ENCODE data around the gene HTT.

Gene HTT

GRCh38 chr4:3239998-3240920 lies 165.8 kb downstream of the HTT start:
- no peak for FAIRE-seq

GRCh38 chr4:3240936-3241522 lies 166.5 kb downstream of the HTT start:
- no peak for FAIRE-seq

DNA sequence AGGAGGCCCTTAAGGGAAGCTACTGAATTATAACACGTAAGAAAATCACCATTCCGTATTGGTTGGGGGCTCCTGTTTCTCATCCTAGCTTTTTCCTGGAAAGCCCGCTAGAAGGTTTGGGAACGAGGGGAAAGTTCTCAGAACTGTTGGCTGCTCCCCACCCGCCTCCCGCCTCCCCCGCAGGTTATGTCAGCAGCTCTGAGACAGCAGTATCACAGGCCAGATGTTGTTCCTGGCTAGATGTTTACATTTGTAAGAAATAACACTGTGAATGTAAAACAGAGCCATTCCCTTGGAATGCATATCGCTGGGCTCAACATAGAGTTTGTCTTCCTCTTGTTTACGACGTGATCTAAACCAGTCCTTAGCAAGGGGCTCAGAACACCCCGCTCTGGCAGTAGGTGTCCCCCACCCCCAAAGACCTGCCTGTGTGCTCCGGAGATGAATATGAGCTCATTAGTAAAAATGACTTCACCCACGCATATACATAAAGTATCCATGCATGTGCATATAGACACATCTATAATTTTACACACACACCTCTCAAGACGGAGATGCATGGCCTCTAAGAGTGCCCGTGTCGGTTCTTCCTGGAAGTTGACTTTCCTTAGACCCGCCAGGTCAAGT lies 167.5 kb downstream of the HTT start:
- no peak for FAIRE-seq

DNA sequence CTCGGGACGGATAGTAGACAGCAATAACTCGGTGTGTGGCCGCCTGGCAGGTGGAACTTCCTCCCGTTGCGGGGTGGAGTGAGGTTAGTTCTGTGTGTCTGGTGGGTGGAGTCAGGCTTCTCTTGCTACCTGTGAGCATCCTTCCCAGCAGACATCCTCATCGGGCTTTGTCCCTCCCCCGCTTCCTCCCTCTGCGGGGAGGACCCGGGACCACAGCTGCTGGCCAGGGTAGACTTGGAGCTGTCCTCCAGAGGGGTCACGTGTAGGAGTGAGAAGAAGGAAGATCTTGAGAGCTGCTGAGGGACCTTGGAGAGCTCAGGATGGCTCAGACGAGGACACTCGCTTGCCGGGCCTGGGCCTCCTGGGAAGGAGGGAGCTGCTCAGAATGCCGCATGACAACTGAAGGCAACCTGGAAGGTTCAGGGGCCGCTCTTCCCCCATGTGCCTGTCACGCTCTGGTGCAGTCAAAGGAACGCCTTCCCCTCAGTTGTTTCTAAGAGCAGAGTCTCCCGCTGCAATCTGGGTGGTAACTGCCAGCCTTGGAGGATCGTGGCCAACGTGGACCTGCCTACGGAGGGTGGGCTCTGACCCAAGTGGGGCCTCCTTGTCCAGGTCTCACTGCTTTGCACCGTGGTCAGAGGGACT lies 168.8 kb downstream of the HTT start:
- no peak for FAIRE-seq

DNA sequence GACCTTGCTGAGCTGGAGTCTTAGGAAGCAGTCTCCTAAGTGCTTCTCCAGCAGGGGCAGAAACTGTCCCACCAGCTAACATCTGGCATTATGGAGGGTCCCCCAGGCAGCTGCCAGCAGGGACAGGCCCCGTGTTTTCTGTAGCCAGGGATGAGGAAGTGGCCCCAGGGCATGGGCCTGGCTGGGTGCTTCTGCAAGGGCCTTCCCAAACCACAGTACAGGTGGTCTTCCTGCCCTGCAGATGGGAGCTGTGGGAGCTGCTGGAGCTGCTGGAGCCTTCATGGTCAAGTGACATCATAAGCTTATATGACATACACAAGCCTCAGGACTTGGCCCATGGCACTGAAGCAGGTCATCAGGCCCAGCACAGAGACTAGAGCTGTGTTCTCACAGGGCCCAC lies 169.5 kb downstream of the HTT start:
- no peak for FAIRE-seq

DNA sequence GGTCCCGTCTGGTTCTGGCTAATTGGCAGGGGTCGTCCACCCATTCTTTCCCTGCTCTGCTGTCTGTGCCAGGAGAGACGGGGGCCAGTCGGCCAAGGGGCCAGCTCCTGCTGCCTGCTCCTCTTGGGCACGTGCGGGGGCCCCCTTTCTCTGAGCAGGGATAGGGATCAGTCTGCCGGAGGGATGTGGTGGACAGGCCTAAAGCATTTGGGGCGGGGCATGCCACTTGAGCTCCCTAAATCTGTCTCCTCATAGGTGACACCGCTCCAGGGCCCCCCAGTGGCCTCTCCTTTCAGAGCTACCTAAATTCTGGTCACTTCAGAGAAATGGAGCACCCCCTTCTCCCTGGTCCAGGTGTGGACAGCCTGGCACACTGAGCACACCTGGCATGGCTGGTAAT lies 170.3 kb downstream of the HTT start:
- FAIRE-seq: no peak

DNA sequence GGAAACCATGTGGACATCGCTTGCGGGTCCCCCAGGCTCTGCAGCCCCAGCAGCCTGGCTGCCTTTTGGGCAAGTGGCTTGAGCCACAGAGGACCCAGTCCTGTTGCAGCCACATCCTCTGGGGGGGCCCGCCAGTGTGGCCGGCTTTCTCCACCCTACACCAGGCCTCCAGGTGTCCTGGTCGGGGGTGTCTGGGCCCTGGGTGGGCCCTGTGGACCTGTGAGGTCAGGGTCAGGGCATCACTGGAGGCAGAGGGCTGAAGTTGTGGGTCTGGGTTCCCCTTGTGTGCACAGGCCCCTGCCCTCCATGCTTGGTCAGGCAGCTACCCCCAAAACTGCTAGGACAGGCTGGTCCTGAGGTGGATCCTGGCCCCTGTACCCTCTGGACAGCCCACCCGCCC lies 171.2 kb downstream of the HTT start:
- FAIRE-seq: no peak

DNA sequence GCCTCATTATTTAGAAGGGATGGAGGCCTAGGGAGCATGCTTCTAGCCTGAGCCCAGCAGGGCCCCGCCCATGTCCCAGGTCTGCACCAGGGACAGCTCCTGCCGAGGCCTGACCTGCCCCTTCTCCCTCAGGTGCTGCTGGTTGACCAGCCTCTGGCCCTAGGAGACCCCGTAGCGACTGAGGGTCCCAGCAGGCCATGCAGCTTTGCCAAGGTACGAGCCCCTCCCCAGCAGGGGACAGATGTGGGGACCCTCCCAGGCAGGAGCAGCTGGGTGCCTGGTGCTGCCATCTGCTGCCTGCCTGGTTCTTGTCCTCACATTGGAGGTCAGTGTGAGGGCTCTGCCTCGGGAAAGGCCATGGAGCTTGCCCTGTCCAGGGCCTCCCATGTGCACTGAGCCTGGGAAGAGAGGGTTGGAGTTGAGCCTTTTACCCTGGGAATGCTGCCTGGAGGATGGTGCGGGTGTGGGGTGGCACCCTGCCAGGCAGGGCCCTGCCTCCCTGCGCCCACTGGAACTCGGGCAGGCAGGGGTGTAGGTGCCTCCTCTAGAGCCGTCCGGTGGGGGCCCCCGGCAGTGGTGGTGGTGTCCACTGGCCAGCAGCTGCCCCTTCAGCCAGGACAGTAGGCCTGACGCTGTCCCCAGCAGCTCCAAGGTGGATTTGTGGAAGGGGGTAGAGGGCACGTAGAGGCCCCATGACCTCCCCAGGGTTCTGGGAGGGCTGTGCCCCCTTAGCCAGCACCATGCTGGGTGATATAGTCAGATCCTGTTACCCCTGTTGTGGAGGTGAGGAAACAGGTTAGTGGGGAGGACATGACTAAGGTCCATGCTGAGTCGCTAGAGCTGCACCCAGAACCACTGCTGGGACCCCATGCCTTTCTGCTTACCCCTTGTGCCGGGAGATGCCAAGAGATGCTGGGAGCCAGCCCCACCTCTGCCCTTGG lies 172.2 kb downstream of the HTT start:
- no peak for FAIRE-seq

DNA sequence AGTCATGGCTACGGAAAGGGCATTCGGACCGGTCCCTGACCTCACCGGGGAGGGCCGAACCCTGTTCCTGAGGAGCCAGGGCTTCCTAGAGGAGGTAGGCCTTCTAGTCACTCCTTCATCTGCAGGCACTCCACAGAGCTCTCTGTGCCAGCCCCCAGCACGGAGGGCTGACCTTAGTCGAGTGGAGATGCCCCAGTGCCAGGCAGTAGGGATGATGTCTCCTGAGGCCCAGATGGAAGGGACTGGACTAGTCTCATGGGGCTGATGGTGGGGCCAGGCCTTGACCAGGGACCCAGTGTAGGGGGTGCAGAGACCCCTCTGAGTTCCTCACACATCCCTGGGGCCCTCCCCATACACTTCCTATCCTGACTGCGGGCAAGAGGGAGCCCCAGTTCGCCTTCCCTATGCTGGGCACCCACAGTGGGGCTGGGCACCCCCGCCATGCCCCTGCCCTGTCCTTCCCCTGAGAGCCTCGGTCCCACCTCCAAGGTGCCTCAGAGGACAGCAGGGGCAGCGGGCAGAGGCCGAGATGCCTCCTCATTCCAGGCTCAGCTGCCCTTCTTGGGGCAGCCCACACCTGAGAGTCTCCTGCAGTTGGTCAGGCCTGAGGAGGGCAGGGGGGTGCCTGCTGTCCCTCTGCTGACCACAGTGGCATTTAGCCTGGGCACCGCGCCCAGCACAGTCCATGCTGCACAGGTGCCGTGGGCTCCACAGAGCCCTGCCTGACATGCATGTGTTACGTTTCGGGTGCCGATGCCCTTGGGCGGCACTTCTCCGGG lies 173.1 kb downstream of the HTT start:
- no peak for FAIRE-seq

- FAIRE-seq: no peak
Observed at GRCh38 chr4:3248178-3248480, 173.6 kb downstream of the HTT start.

GRCh38 chr4:3248811-3249661 lies 174.6 kb downstream of the HTT start, which contains the start of gene MSANTD1:
Gene MSANTD1 (plus strand): TSS chr4:3249159. CDS start chr4:3249223, 64 bp downstream.
- FAIRE-seq: no peak

GRCh38 chr4:3249711-3250437 lies 175.4 kb downstream of the HTT start:
- FAIRE-seq: no peak

DNA sequence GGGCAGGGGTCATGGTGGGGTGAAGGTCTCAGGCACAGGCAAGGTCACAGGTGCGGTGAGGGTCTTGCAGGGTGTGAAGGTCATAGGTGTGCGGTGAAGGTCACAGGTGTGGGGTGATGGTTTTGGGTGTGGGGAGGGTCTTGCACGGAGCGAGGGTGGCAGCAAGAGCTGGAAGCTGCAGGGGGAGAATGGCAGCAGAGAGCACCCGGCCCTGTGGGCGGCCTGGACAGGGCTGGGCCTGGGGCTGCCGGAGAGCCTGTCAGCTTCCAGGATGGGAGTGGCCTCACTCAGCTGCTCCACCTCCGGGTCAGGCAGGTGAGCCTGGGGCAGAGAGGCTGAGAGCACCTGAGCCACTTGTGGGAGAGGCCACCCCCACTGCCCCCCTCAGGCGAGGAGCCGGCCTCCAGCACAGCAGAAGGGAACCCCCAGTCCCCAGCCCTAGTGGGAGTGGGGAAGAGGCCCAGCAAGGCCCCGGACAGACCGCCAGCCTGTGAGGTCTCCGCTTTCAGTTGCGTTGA lies 176.0 kb downstream of the HTT start:
- no peak for FAIRE-seq

GRCh38 chr4:3250956-3251690 lies 176.6 kb downstream of the HTT start:
- no peak for FAIRE-seq

DNA sequence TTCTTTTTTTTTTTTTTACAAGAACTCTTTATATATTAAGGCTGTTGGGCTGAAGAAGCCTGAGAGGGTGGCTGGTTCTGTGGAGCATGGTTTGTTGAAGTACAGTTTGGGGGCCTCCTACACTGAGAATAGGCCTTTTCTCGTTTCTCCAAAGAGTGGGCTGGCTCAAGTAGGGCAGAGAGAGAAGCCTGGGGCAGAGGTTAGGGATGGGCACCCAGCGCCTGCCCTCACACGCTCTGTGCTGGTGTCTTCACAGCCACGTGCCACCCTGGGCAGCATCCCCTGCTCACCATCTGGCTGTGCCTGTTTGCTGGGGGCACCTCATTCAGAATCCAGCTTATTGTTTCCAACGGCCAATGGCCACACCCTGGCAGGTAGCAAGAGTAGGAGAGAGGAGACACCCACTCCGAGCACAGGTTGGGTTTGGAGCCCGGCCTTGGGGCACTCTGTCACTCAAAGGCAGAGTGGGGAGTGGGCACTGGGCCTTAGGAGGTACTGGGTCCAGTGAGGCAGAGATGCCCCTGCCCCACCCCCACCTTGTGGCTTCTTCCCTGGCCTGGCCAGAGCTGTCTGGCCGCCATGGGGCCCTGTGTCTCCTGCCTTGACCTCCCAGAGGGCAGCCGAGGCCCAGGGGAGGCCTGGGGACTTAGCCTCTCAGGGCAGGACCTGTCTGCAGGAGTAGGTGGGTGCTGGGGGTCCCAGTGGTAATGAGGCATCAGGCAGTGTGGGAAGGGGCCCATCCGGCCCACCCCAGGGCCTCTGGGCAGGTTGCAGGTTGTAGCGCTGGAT lies 177.4 kb downstream of the HTT start:
- no peak for FAIRE-seq

DNA sequence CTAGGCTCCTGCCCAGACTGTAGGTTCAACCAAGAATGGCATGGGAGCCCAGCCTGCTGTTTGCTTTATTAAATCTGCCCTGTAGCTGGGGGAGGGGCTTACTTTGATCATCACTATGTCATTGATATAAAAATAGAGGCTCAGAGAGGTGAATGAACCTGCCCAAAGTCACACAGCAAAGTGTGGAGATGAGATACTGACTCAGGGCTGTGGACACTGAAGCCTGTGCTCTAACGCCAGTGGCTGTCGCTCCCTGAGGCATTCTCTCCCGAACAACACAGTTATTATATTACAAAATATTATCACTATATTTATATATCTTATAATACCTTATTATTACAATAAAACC lies 178.0 kb downstream of the HTT start:
- no peak for FAIRE-seq

GRCh38 chr4:3252831-3253641 lies 178.6 kb downstream of the HTT start:
- FAIRE-seq: no peak

All from islet of Langerhans (tissue), 1 donor.